ENCODE data around the gene PHF2. TPM values are rescaled to one million over a fixed set of nuclear protein-coding genes. Genes with fewer than 3 reads are reported as not detected.

The PHF2 gene
- total RNA-seq, 1 experiment from 2014 or later, result 10.3 TPM

GRCh38 chr9:93595861-93596365, 19.5 kb downstream of the PHF2 start:
- no peaks in the 10 kb centered on the region for H3K36me3 Mint-ChIP-seq (ENCODE audit: insufficient read depth, unreplicated experiment)
- peaks cover 7% of the 10 kb centered on the region for H3K4me1 Mint-ChIP-seq (ENCODE audit: low read depth, unreplicated experiment)
- POLR2A ChIA-PET, result no interaction called here
- Histone ChIP-seq H3K4me1 (peaks cover 3% of the 10 kb centered on the region; the same call in 1 of the 2 replicates), H3K4me3 (ENCODE audit: low read depth, low read length) (no peak overlapping the region), H3K27me3 (replicated peaks; ENCODE audit: control insufficient read depth, insufficient read depth, low read length) (no peaks in the 10 kb centered on the region), H3K9me3 (no peaks in the 10 kb centered on the region), H3K36me3 (ENCODE audit: control insufficient read depth, insufficient read depth, low read length) (no peaks in the 10 kb centered on the region)
- intact Hi-C loops (cut with micrococcal nuclease; ENCODE audit: unreplicated experiment), result no loop called here
- no peak for DNase-seq
- H3K27ac Mint-ChIP-seq (ENCODE audit: unreplicated experiment), result no peak overlapping the region
- TF ChIP-seq, protein P1, sequence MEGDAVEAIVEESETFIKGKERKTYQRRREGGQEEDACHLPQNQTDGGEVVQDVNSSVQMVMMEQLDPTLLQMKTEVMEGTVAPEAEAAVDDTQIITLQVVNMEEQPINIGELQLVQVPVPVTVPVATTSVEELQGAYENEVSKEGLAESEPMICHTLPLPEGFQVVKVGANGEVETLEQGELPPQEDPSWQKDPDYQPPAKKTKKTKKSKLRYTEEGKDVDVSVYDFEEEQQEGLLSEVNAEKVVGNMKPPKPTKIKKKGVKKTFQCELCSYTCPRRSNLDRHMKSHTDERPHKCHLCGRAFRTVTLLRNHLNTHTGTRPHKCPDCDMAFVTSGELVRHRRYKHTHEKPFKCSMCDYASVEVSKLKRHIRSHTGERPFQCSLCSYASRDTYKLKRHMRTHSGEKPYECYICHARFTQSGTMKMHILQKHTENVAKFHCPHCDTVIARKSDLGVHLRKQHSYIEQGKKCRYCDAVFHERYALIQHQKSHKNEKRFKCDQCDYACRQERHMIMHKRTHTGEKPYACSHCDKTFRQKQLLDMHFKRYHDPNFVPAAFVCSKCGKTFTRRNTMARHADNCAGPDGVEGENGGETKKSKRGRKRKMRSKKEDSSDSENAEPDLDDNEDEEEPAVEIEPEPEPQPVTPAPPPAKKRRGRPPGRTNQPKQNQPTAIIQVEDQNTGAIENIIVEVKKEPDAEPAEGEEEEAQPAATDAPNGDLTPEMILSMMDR (IDR thresholded peaks at IDR 0.05; ENCODE audit: insufficient read depth in 1 of 2, low read depth in 1 of 2, low read length in 1 of 2, severe bottlenecking in 1 of 2, unreplicated experiment in 1 of 2), result no peak
- no peaks in the 10 kb centered on the region for H3K27me3 Mint-ChIP-seq (ENCODE audit: insufficient read depth, unreplicated experiment)
- H3K4me3 Mint-ChIP-seq (ENCODE audit: unreplicated experiment), result no peak overlapping the region
- CTCF ChIA-PET, result no interaction called here
- no peaks in the 10 kb centered on the region for H3K9me3 Mint-ChIP-seq (ENCODE audit: unreplicated experiment)
- BruUV-seq (replicated peaks), result no TSS peak

GRCh38 chr9:93596399-93596798, 20.0 kb downstream of the PHF2 start:
- no TSS peak for BruUV-seq (replicated peaks)
- CTCF ChIA-PET, result no interaction called here
- no peaks in the 10 kb centered on the region for H3K9me3 Mint-ChIP-seq (ENCODE audit: unreplicated experiment)

DNA sequence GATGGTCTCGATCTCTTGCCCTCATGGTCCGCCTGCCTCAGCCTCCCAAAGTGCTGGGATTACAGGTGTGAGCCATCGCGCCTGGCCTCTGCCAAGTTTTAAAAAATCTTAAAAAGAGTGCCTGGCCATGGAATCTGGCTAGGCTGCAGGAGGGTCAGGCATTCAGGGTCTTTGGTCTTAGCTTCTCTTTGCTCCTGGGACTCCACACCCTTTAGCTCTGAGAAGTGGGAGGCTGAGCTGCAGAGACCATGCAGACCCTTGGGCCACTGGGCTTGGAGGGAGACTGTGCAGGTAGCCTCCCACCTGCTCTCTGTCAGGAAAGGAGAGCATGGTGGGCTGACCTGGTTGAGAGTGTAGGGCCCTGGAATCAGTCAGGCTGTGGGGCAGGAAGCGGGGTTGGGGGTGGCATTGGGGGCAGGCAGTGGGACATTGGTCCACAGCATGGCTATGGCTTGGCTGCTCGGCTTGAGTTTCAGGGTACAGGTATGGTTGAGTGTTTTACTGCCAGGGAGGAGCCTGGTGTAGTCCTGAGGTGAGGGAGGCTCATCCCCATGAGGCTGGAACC, 20.8 kb downstream of the PHF2 start:
- Histone ChIP-seq H3K4me1 (peaks cover 3% of the 10 kb centered on the region; the same call in 1 of the 2 replicates), H3K27me3 (replicated peaks; ENCODE audit: control insufficient read depth, insufficient read depth, low read length) (no peaks in the 10 kb centered on the region), H3K9me3 (no peaks in the 10 kb centered on the region), H3K36me3 (ENCODE audit: control insufficient read depth, insufficient read depth, low read length) (no peaks in the 10 kb centered on the region), H3K4me3 (ENCODE audit: low read depth, low read length) (no peak overlapping the region)
- Mint-ChIP-seq H3K4me1 (ENCODE audit: low read depth, unreplicated experiment) (peaks cover 7% of the 10 kb centered on the region), H3K36me3 (ENCODE audit: insufficient read depth, unreplicated experiment) (no peaks in the 10 kb centered on the region), H3K27me3 (ENCODE audit: insufficient read depth, unreplicated experiment) (no peaks in the 10 kb centered on the region), H3K27ac (ENCODE audit: unreplicated experiment) (no peak overlapping the region), H3K9me3 (ENCODE audit: unreplicated experiment) (no peaks in the 10 kb centered on the region), H3K4me3 (ENCODE audit: unreplicated experiment) (no peak overlapping the region)
- no TSS peak for BruUV-seq (replicated peaks)
- ChIA-PET POLR2A (no interaction called here), CTCF (no interaction called here)
- TF ChIP-seq, protein P1 (IDR thresholded peaks at IDR 0.05; ENCODE audit: insufficient read depth in 1 of 2, low read depth in 1 of 2, low read length in 1 of 2, severe bottlenecking in 1 of 2, unreplicated experiment in 1 of 2), result no peak
- DNase-seq, result no peak
- intact Hi-C loops (cut with micrococcal nuclease; ENCODE audit: unreplicated experiment), result no loop called here

More at GRCh38 chr9:93596399-93596798, 20.0 kb downstream of the PHF2 start:
- intact Hi-C loops (cut with micrococcal nuclease; ENCODE audit: unreplicated experiment), result no loop called here
- no peaks in the 10 kb centered on the region for H3K36me3 Mint-ChIP-seq (ENCODE audit: insufficient read depth, unreplicated experiment)
- no peak for DNase-seq
- TF ChIP-seq, protein P1 (IDR thresholded peaks at IDR 0.05; ENCODE audit: insufficient read depth in 1 of 2, low read depth in 1 of 2, low read length in 1 of 2, severe bottlenecking in 1 of 2, unreplicated experiment in 1 of 2), result no peak
- Histone ChIP-seq H3K9me3 (no peaks in the 10 kb centered on the region), H3K4me3 (ENCODE audit: low read depth, low read length) (no peak overlapping the region), H3K27me3 (replicated peaks; ENCODE audit: control insufficient read depth, insufficient read depth, low read length) (no peaks in the 10 kb centered on the region), H3K36me3 (ENCODE audit: control insufficient read depth, insufficient read depth, low read length) (no peaks in the 10 kb centered on the region), H3K4me1 (peaks cover 3% of the 10 kb centered on the region; the same call in 1 of the 2 replicates)
- peaks cover 7% of the 10 kb centered on the region for H3K4me1 Mint-ChIP-seq (ENCODE audit: low read depth, unreplicated experiment)
- H3K4me3 Mint-ChIP-seq (ENCODE audit: unreplicated experiment), result no peak overlapping the region
- H3K27ac Mint-ChIP-seq (ENCODE audit: unreplicated experiment), result no peak overlapping the region
- no peaks in the 10 kb centered on the region for H3K27me3 Mint-ChIP-seq (ENCODE audit: insufficient read depth, unreplicated experiment)
- POLR2A ChIA-PET, result no interaction called here
